CD4-positive, alpha-beta memory T cell (primary cell): Measurements from ENCODE around the gene NDUFV1. TPM values are rescaled to one million over a fixed set of nuclear protein-coding genes. Genes with fewer than 3 reads are reported as not detected.
A peak's percentile ranks its signal among the peaks of the same experiment; 100 is the strongest.
"Not testable (repeated sequence)": the region's sequence is repeated elsewhere in the genome, so short reads cannot be mapped to it uniquely, and the experiment has no call there.

Experiments
- CTCF ChIA-PET: fragments of 350-600 bp; sonication (Branson Sonifier 250); formaldehyde crosslinking; loops from one replicate; lab custom pipeline; 2021; ENCODE audit warnings: inconsistent platforms; ENCODE audit not compliant: partially characterized antibody; lab: Charles Lee
- POLR2A ChIA-PET: fragments of 350-600 bp; sonication (Branson Sonifier 250); formaldehyde crosslinking; loops from one replicate; lab custom pipeline; 2021; ENCODE audit not compliant: partially characterized antibody; lab: Charles Lee
- DNase-seq, 5 donors: peaks; one replicate each; pipeline versions ENCODE4 v3.0.0 to v3.0.0-alpha.2; 2020 to 2022; ENCODE audit warnings: mixed read lengths in 1 of 5
- H3K27ac ChIP-seq: one replicate; pipeline ENCODE4 v1.7.0; 2013; ENCODE audit warnings: low read depth, low read length
- H3K27me3 ChIP-seq: 2 replicates; pipeline ENCODE4 v1.7.0; 2013; ENCODE audit warnings: mild to moderate bottlenecking, low read length, moderate library complexity; ENCODE audit not compliant: insufficient read depth
- H3K36me3 ChIP-seq: 2 replicates; pipeline ENCODE4 v1.7.0; 2013; ENCODE audit warnings: mild to moderate bottlenecking, low read length, moderate library complexity; ENCODE audit not compliant: insufficient read depth
- H3K4me1 ChIP-seq: 2 replicates; pipeline ENCODE4 v1.7.0; 2013; ENCODE audit warnings: mild to moderate bottlenecking, low read length, moderate library complexity; ENCODE audit not compliant: insufficient read depth
- H3K4me3 ChIP-seq, 2 donors: one replicate each; pipeline ENCODE4 v1.7.0; 2013; ENCODE audit warnings: low read length in 2 of 2, mild to moderate bottlenecking in 1 of 2
- H3K9me3 ChIP-seq, 2 donors: one replicate each; pipeline ENCODE4 v1.7.0; 2013; ENCODE audit warnings: low read length in 2 of 2, control low read depth in 1 of 2; ENCODE audit not compliant: control insufficient read depth in 1 of 2
- H3K27ac Mint-ChIP-seq, 7 donors: one replicate each; pipeline ENCODE4 v1.8.0; 2020 to 2021; ENCODE audit warnings: mixed read lengths in 7 of 7, mild to moderate bottlenecking in 6 of 7, inconsistent platforms in 3 of 7, moderate library complexity in 3 of 7
- H3K27me3 Mint-ChIP-seq, 2 donors: one replicate each; pipeline ENCODE4 v1.8.0; 2020 to 2021; ENCODE audit warnings: mixed read lengths in 2 of 2
- H3K36me3 Mint-ChIP-seq, 2 donors: one replicate each; pipeline ENCODE4 v1.8.0; 2020 to 2021; ENCODE audit warnings: mixed read lengths in 2 of 2, inconsistent platforms in 1 of 2, mild to moderate bottlenecking in 1 of 2
- H3K4me1 Mint-ChIP-seq, 4 donors: one replicate each; pipeline ENCODE4 v1.8.0; 2020 to 2021; ENCODE audit warnings: mixed read lengths in 4 of 4, mild to moderate bottlenecking in 1 of 4
- H3K4me3 Mint-ChIP-seq, 8 donors: one replicate each; pipeline ENCODE4 v1.8.0; 2020 to 2021; ENCODE audit warnings: mixed read lengths in 8 of 8, mild to moderate bottlenecking in 7 of 8, moderate library complexity in 6 of 8, inconsistent platforms in 3 of 8
- H3K9me3 Mint-ChIP-seq, 8 donors: one replicate each; pipeline ENCODE4 v1.8.0; 2020 to 2021; ENCODE audit warnings: mixed read lengths in 8 of 8, mild to moderate bottlenecking in 5 of 8, inconsistent platforms in 3 of 8, moderate library complexity in 1 of 8
- intact Hi-C: fragments of 100-400 bp; cut with micrococcal nuclease; formaldehyde crosslinking; loops from one replicate; pipeline ENCODE4 v1.15.1; 2023
- polyA plus RNA-seq, 2 donors: library from polyadenylated mRNA; unstranded; fragments of 300-500 nt; fragmentation: Illumina TruSeq; gene quantifications; one replicate each; pipeline ENCODE4 v1.2.3, GENCODE V29; 2021
- total RNA-seq, 2 experiments: library from RNA; stranded (reverse); gene quantifications; one replicate each; pipeline ENCODE4 v1.2.3, GENCODE V29; 2021

The NDUFV1 gene
- total and polyA plus RNA-seq, 4 experiments from 2014 or later, result 124 to 212 (median 169) TPM

DNA sequence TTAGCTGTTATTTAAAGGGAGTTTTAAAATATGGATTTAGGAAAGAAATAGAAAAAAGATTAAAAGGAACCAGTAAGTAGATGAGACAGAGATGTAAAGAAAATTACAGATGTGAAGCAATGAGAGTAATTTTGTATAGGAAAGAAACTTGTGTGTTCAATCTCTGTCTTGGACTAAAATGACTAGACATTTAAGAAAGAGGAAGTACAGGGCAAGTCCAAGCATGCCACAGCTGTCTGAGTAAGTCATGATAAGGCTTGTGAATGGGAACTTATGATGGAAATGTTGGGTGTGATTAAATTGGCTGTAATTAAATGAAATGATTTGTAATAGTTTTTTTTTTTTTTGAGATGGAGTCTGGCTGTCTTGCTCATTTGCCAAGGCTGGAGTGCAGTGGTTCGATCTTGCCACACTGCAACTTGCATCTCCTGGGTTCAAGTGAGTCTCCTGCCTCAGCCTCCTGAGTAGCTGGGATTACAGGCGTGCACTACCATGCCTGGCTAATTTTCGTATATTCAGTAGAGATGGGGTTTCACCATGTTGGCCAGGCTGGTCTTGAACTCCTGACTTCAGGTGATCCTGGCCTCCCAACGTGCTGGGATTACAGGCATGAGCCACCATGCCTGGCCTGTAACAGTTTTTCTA is 49.7 kb downstream of the NDUFV1 start:
- Mint-ChIP-seq H3K27me3 (no peaks in the 10 kb centered on the region), H3K4me1 (peaks cover 0 to 10% (median 4%) of the 10 kb centered on the region in 4 donors), H3K9me3 (no peaks in the 10 kb centered on the region), H3K27ac (no peak overlapping the region), H3K36me3 (no peaks in the 10 kb centered on the region), H3K4me3 (no peak overlapping the region)
- H3K4me1 ChIP-seq, result peaks cover 6% of the 10 kb centered on the region
- intact Hi-C loops, result no loop called here
- POLR2A ChIA-PET, result interaction anchor here (1.4 to 5.5 kb wide), 2 partner anchors 8 to 27 kb away, joined by 3 to 33 read pairs; partner anchors contain the start of gene NUDT8
- CTCF ChIA-PET, result interaction anchor here (0.6 to 3.8 kb wide), 6 partner anchors 8 to 42 kb away, joined by 3 to 67 read pairs (median 11); partner anchors contain the start of genes NUDT8 and TBX10
- no peak overlapping the region for H3K27ac ChIP-seq
- H3K9me3 ChIP-seq, result no peaks in the 10 kb centered on the region
- no peak overlapping the region for H3K4me3 ChIP-seq
- no peaks in the 10 kb centered on the region for H3K36me3 ChIP-seq
- DNase-seq, result no peak
- H3K27me3 ChIP-seq, result no peaks in the 10 kb centered on the region

DNA sequence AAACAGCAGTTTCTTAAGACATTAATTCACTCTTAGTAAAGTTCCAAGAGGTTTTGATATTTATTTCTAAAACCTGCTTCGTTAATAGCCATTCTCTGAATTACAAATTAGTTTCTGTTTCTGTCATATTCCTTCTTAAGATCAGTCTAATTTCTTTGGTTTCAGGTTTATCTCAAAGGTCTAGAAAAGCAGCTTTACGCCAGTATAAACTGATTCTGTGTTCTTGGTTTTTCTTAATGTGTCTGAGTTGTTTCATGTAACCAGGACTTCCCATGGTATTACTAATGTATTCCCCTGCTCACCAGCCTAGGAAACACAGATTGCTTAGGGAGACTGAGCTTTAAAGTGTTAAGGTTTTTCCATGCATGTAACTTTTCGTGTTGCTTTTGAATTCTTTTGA is 50.6 kb downstream of the NDUFV1 start:
- Histone ChIP-seq H3K36me3 (no peaks in the 10 kb centered on the region), H3K4me3 (no peak overlapping the region), H3K27ac (no peak overlapping the region), H3K9me3 (no peaks in the 10 kb centered on the region), H3K27me3 (no peaks in the 10 kb centered on the region), H3K4me1 (peaks cover 6% of the 10 kb centered on the region)
- no peaks in the 10 kb centered on the region for H3K27me3 Mint-ChIP-seq
- H3K36me3 Mint-ChIP-seq, result no peaks in the 10 kb centered on the region
- no peak for DNase-seq
- ChIA-PET CTCF (interaction anchor here (0.8 to 3.8 kb wide), 7 partner anchors 9 to 85 kb away, joined by 3 to 67 read pairs (median 3); partner anchors contain the start of genes NUDT8 and TBX10), POLR2A (interaction anchor here (0.9 to 5.5 kb wide), 3 partner anchors 9 to 43 kb away, joined by 3 to 33 read pairs (median 3); partner anchors contain the start of gene NUDT8)
- intact Hi-C loops, result no loop called here
- no peaks in the 10 kb centered on the region for H3K9me3 Mint-ChIP-seq
- H3K27ac Mint-ChIP-seq, result peak overlapping the region in 1 of 7 donors; percentile 22
- peak overlapping the region in 3 of 8 donors; percentile 17 to 54 (median 43) for H3K4me3 Mint-ChIP-seq
- peaks cover 0 to 10% (median 4%) of the 10 kb centered on the region in 4 donors for H3K4me1 Mint-ChIP-seq

DNA sequence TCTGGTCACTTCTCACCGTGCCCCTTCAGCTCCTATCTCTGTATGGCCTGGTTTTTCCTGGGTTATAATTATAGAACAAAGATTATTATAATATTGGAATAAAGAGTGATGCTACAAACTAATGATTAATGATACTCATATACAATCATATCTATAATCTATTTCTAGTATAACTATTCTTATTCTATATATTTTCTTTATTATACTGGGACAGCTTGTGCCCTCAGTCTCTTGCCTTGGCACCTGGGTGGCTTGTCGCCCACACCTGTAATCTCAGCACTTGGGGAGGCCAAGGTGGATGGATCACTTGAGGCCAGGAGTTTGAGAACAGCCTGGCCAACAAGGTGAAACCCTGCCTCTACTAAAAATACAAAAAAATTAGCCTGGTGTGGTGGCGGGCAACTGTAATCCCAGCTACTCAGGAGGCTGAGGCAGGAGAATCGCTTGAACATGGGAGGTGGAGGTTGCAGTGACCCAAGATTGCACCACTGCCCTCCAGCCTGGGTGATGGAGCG is 53.0 kb downstream of the NDUFV1 start:
- H3K27ac ChIP-seq, H3K9me3 Mint-ChIP-seq, H3K4me1 Mint-ChIP-seq, DNase-seq, H3K9me3 ChIP-seq, H3K4me3 ChIP-seq, H3K27me3 ChIP-seq, H3K27me3 Mint-ChIP-seq, H3K4me1 ChIP-seq, H3K36me3 ChIP-seq, H3K27ac Mint-ChIP-seq, H3K36me3 Mint-ChIP-seq: not testable (repeated sequence)
- peak overlapping the region in 1 of 8 donors; percentile 12 for H3K4me3 Mint-ChIP-seq
- ChIA-PET POLR2A (interaction anchor here (0.7 to 5.5 kb wide), 2 partner anchors 11 to 30 kb away, joined by 3 to 33 read pairs; partner anchors contain the start of gene NUDT8), CTCF (interaction anchor here (1.1 to 3.8 kb wide), 11 partner anchors 12 to 87 kb away, joined by 3 to 67 read pairs (median 4); partner anchors contain the start of genes NUDT8 and TBX10)
- intact Hi-C loops, result loop anchor here (1.0 kb wide), 5 partner anchors 19 to 302 kb away; partner anchors contain the start of gene NUDT8

DNA sequence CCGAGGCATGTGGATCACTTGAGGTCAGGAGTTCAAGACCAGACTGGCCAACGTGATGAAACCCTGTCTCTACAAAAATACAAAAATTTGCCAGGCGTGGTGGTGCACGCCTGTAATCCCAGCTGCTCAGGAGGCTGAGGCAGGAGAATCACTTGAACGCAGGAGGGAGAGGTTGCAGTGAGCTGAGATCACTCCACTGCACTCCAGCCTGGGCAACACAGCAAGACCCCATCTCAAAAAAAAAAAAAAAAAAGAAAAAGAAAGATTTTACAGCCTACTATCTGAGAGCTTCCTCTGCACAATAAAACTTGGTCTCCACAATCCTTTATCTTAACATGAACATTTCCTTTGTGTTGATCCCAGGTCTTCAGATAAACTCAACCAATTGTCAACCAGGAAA is 54.0 kb downstream of the NDUFV1 start:
- H3K9me3 Mint-ChIP-seq, intact Hi-C loops, H3K36me3 ChIP-seq, H3K27me3 Mint-ChIP-seq, H3K4me1 Mint-ChIP-seq, H3K9me3 ChIP-seq, H3K27me3 ChIP-seq, H3K27ac ChIP-seq, H3K27ac Mint-ChIP-seq, H3K4me1 ChIP-seq, H3K36me3 Mint-ChIP-seq, H3K4me3 Mint-ChIP-seq, H3K4me3 ChIP-seq, DNase-seq: not testable (repeated sequence)
- ChIA-PET CTCF (interaction anchor here (0.7 to 1.8 kb wide), 4 partner anchors 10 to 47 kb away, joined by 3 to 7 read pairs (median 3); partner anchors contain the start of genes ACY3 and NUDT8), POLR2A (interaction anchor here (5.5 kb wide), 1 partner anchor 31 kb away, joined by 33 read pairs; the partner anchor contains the start of gene NUDT8)

Other genes starting within 250 kb of the NDUFV1 start
- gene CLCF1, start 233.3 kb upstream of the NDUFV1 start, total RNA-seq, result 1 to 10 TPM; 5.4 to 6.4 TPM
- gene CLCF1, start 233.3 kb upstream of the NDUFV1 start, polyA plus RNA-seq, result 1 to 10 TPM in 1 of 2 donors, under 1 TPM in 1; 0.45 to 4.4 TPM
- gene RAD9A, start 214.9 kb upstream of the NDUFV1 start, total RNA-seq, result 10 to 100 TPM; 51.8 to 55.9 TPM
- 1 to 10 TPM; 6.7 to 8.3 TPM for gene RAD9A, start 214.9 kb upstream of the NDUFV1 start, polyA plus RNA-seq
- gene PPP1CA, start 205.1 kb upstream of the NDUFV1 start, total RNA-seq, result 100 to 1,000 TPM; 159 to 161 TPM
- 100 to 1,000 TPM; 474 to 774 TPM for gene PPP1CA, start 205.1 kb upstream of the NDUFV1 start, polyA plus RNA-seq
- 100 to 1,000 TPM; 371 to 382 TPM for gene TBC1D10C, start 202.9 kb upstream of the NDUFV1 start, total RNA-seq
- gene TBC1D10C, start 202.9 kb upstream of the NDUFV1 start, polyA plus RNA-seq, result 100 to 1,000 TPM; 316 to 331 TPM
- gene CARNS1, start 191.3 kb upstream of the NDUFV1 start, total RNA-seq, result 1 to 10 TPM; 2.3 to 3.3 TPM
- gene CARNS1, start 191.3 kb upstream of the NDUFV1 start, polyA plus RNA-seq, result under 1 TPM; 0.45 to 0.81 TPM
- gene RPS6KB2, start 178.4 kb upstream of the NDUFV1 start, total RNA-seq, result 10 to 100 TPM; 78.1 to 79.9 TPM
- 10 to 100 TPM; 55.2 to 58.3 TPM for gene RPS6KB2, start 178.4 kb upstream of the NDUFV1 start, polyA plus RNA-seq
- 100 to 1,000 TPM; 208 to 228 TPM for gene PTPRCAP, start 169.3 kb upstream of the NDUFV1 start, total RNA-seq
- 100 to 1,000 TPM; 613 TPM for gene PTPRCAP, start 169.3 kb upstream of the NDUFV1 start, polyA plus RNA-seq
- 10 to 100 TPM; 22.7 to 23.2 TPM for gene CORO1B, start 163.5 kb upstream of the NDUFV1 start, total RNA-seq
- 10 to 100 TPM; 79.1 to 92.2 TPM for gene CORO1B, start 163.5 kb upstream of the NDUFV1 start, polyA plus RNA-seq
- not detected for gene GPR152, start 154.2 kb upstream of the NDUFV1 start, total RNA-seq
- gene GPR152, start 154.2 kb upstream of the NDUFV1 start, polyA plus RNA-seq, result 1 to 10 TPM in 1 of 2 donors, under 1 TPM in 1; 0.35 to 1.7 TPM
- 1 to 10 TPM; 1.4 to 2.3 TPM for gene CABP4, start 151.6 kb upstream of the NDUFV1 start, total RNA-seq
- under 1 TPM; 0.27 to 0.84 TPM for gene CABP4, start 151.6 kb upstream of the NDUFV1 start, polyA plus RNA-seq
- gene TMEM134, start 137.7 kb upstream of the NDUFV1 start, total RNA-seq, result 10 to 100 TPM; 90.1 to 99.1 TPM
- gene TMEM134, start 137.7 kb upstream of the NDUFV1 start, polyA plus RNA-seq, result 100 to 1,000 TPM; 152 to 162 TPM
- 100 to 1,000 TPM; 131 to 132 TPM for gene AIP, start 123.9 kb upstream of the NDUFV1 start, total RNA-seq
- 100 to 1,000 TPM; 152 to 185 TPM for gene AIP, start 123.9 kb upstream of the NDUFV1 start, polyA plus RNA-seq
- gene PITPNM1, start 101.6 kb upstream of the NDUFV1 start, total RNA-seq, result 100 to 1,000 TPM; 137 to 143 TPM
- 10 to 100 TPM; 15.0 to 43.6 TPM for gene PITPNM1, start 101.6 kb upstream of the NDUFV1 start, polyA plus RNA-seq
- 10 to 100 TPM; 85.8 to 86.0 TPM for gene CDK2AP2, start 98.8 kb upstream of the NDUFV1 start, total RNA-seq
- gene CDK2AP2, start 98.8 kb upstream of the NDUFV1 start, polyA plus RNA-seq, result 100 to 1,000 TPM in 1 of 2 donors, 10 to 100 TPM in 1; 83.3 to 152 TPM
- gene CABP2, start 83.5 kb upstream of the NDUFV1 start, total RNA-seq, result not detected
- gene CABP2, start 83.5 kb upstream of the NDUFV1 start, polyA plus RNA-seq, result not detected
- gene GSTP1, start 23.1 kb upstream of the NDUFV1 start, total RNA-seq, result 100 to 1,000 TPM; 134 to 143 TPM
- 100 to 1,000 TPM; 236 to 245 TPM for gene GSTP1, start 23.1 kb upstream of the NDUFV1 start, polyA plus RNA-seq
- gene NUDT8, start 23.0 kb downstream of the NDUFV1 start, total RNA-seq, result 1 to 10 TPM; 3.1 to 4.3 TPM
- 1 to 10 TPM; 2.0 to 4.5 TPM for gene NUDT8, start 23.0 kb downstream of the NDUFV1 start, polyA plus RNA-seq
- gene TBX10, start 32.8 kb downstream of the NDUFV1 start, total RNA-seq, result not detected
- not detected for gene TBX10, start 32.8 kb downstream of the NDUFV1 start, polyA plus RNA-seq
- gene ACY3, start 43.8 kb downstream of the NDUFV1 start, total RNA-seq, result not detected
- gene ACY3, start 43.8 kb downstream of the NDUFV1 start, polyA plus RNA-seq, result under 1 TPM in 1 of 2 donors, not detected in 1; 0.48 TPM
- not detected for gene ALDH3B2, start 67.7 kb downstream of the NDUFV1 start, total RNA-seq
- not detected for gene ALDH3B2, start 67.7 kb downstream of the NDUFV1 start, polyA plus RNA-seq